ENCODE data around the gene IFI6.

DNA sequence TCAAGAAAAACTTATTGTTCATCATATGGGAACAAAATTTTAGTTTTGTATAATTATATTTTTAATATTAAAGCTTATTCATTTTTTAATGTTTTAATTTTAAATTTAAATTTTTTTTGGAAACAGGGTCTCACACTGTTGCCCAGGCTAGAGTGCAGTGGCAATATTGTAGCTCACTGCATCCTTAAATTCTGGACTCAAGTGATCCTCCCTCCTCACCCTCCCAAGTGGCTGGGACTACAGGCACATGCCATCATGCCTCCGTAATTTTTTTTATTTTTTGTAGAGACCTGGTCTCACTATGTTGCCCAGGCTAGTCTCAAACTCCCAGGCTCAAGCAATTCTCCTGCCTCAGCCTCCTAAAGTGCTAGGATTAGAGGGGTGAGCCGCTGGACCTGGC is 33.6 kb upstream of the IFI6 start:
- no peak for TF ChIP-seq CTCF (conservative IDR thresholded peaks at IDR 0.05 in 1 of 2, IDR thresholded peaks at IDR 0.05 in 1 of 2; ENCODE audit: low read depth in 1 of 2, low read length in 2 of 2)
- TF ChIP-seq EZH2 (IDR thresholded peaks at IDR 0.05; ENCODE audit: low read length, missing control alignments): no peak

Measured in fibroblast of lung (primary cell).